SK-N-SH (cell line): ENCODE data around the gene MCCC2. TPM values are rescaled to one million over a fixed set of nuclear protein-coding genes. Genes with fewer than 3 reads are reported as not detected.

Experiments
- CTCF ChIA-PET: fragments of 300-600, 350-600 bp; formaldehyde crosslinking; extraction: SDS; loops from one replicate; lab custom pipeline; 2021; lab: Yijun Ruan, JAX
- POLR2A ChIA-PET: fragments of 350-600 bp; sonication (Branson Sonifier 250); formaldehyde crosslinking; extraction: SDS; loops from one replicate; lab custom pipeline; 2020; ENCODE audit warnings: antibody characterized with exemption, inconsistent platforms; lab: Yijun Ruan, JAX
- DNase-seq: peaks from one replicate; pipeline ENCODE4 v3.0.0; 2012
- H2AFZ ChIP-seq: fragments of 200-600 bp; sonication (generic); 2 replicates; pipeline ENCODE4 v1.8.1; 2016; ENCODE audit warnings: antibody characterized with exemption, mild to moderate bottlenecking, low read depth
- H3F3A ChIP-seq: fragments of 200-600 bp; sonication (generic); replicated peaks from 2 replicates; pipeline ENCODE3; 2016; ENCODE audit warnings: antibody characterized with exemption, mild to moderate bottlenecking; ENCODE audit not compliant: insufficient read depth
- H3K27ac ChIP-seq, 2 experiments: fragments of 200-500 bp in 1 of 2; fragments of 200-600 bp in 1 of 2; sonication (Bioruptor generic) in 1 of 2; sonication (generic), shearing (Covaris generic) in 1 of 2; 2 replicates each; pipeline versions ENCODE4 v1.5.1 to v1.6.1; 2014 to 2016; ENCODE audit warnings: low read depth in 2 of 2, inconsistent platforms in 1 of 2, low read length in 1 of 2, mild to moderate bottlenecking in 1 of 2, mixed read lengths in 1 of 2
- H3K27me3 ChIP-seq: fragments of 200-600 bp; sonication (generic), shearing (Covaris generic); 2 replicates; pipeline ENCODE4 v1.6.1; 2016; ENCODE audit warnings: mixed run types; ENCODE audit not compliant: insufficient read depth
- H3K36me3 ChIP-seq, 2 experiments: fragments of 200-500 bp in 1 of 2; fragments of 200-600 bp in 1 of 2; sonication (Bioruptor generic) in 1 of 2; sonication (generic) in 1 of 2; replicated peaks in 1 of 2; 2 replicates each; pipeline versions ENCODE3 to v1.5.1; 2014 to 2016; ENCODE audit warnings: low read length in 1 of 2, mild to moderate bottlenecking in 1 of 2; ENCODE audit not compliant: insufficient read depth in 2 of 2, control insufficient read depth in 1 of 2
- H3K4me1 ChIP-seq, 2 experiments: fragments of 200-500 bp in 1 of 2; fragments of 200-600 bp in 1 of 2; sonication (Bioruptor generic) in 1 of 2; sonication (generic), shearing (Covaris generic) in 1 of 2; 2 replicates each; pipeline versions ENCODE4 v1.5.1 to v1.6.1; 2014 to 2016; ENCODE audit warnings: low read depth in 1 of 2, low read length in 1 of 2, mixed run types in 1 of 2; ENCODE audit not compliant: insufficient read depth in 2 of 2, control insufficient read depth in 1 of 2
- H3K4me2 ChIP-seq: fragments of 200-600 bp; sonication (generic), shearing (Covaris generic); 2 replicates; pipeline ENCODE4 v1.6.1; 2017; ENCODE audit warnings: mixed run types
- H3K4me3 ChIP-seq, 2 experiments: fragments of 200-500 bp in 1 of 2; fragments of 200-600 bp in 1 of 2; sonication (Bioruptor generic) in 1 of 2; sonication (generic), shearing (Covaris generic) in 1 of 2; 2 replicates each; pipeline versions ENCODE4 v1.5.1 to v1.8.1; 2014 to 2016; ENCODE audit warnings: low read depth in 2 of 2, inconsistent platforms in 1 of 2, low read length in 1 of 2, mild to moderate bottlenecking in 1 of 2, mixed read lengths in 1 of 2, moderate library complexity in 1 of 2
- H3K79me2 ChIP-seq: fragments of 200-600 bp; sonication (generic); 2 replicates; pipeline ENCODE4 v1.8.1; 2017; ENCODE audit warnings: mild to moderate bottlenecking; ENCODE audit not compliant: insufficient read depth
- H3K9ac ChIP-seq: fragments of 200-600 bp; sonication (generic); 2 replicates; pipeline ENCODE4 v1.6.1; 2017; ENCODE audit warnings: mixed run types
- H3K9me2 ChIP-seq: fragments of 200-600 bp; sonication (generic); 2 replicates; pipeline ENCODE4 v1.6.1; 2017; ENCODE audit warnings: mixed run types
- H3K9me3 ChIP-seq: fragments of 200-600 bp; sonication (generic); 2 replicates; pipeline ENCODE4 v1.6.1; 2017; ENCODE audit warnings: mixed run types, mild to moderate bottlenecking, moderate library complexity
- H4K20me1 ChIP-seq: fragments of 200-600 bp; sonication (generic); 2 replicates; pipeline ENCODE4 v1.6.1; 2017; ENCODE audit warnings: mild to moderate bottlenecking, mixed run types; ENCODE audit not compliant: insufficient read depth
- CHD2 ChIP-seq: fragments of 150-350 bp; IDR thresholded peaks from 2 replicates; pipeline ENCODE4 v1.6.1; 2018; ENCODE audit warnings: low read length; ENCODE audit not compliant: partially characterized antibody
- CTCF ChIP-seq: fragments of 200-600 bp; sonication (generic); IDR thresholded peaks from 2 replicates; pipeline ENCODE4 v1.6.1; 2017; ENCODE audit warnings: antibody characterized with exemption, mild to moderate bottlenecking, moderate library complexity
- ELF1 ChIP-seq: IDR thresholded peaks from 2 replicates; pipeline ENCODE4 v1.4.0; 2012
- EP300 ChIP-seq, 2 experiments: IDR thresholded peaks; 2 replicates each; pipeline versions ENCODE4 v1.4.0 to v1.6.1; 2012; ENCODE audit warnings: borderline replicate concordance in 1 of 2, low read depth in 1 of 2, low read length in 1 of 2
- EZH2phosphoT487 ChIP-seq: fragments of 200-600 bp; sonication (generic); IDR thresholded peaks from 2 replicates; pipeline ENCODE4 v1.6.1; 2017; ENCODE audit warnings: low read depth, mixed run types, mild to moderate bottlenecking, antibody characterized with exemption, moderate library complexity, borderline replicate concordance
- FOSL2 ChIP-seq: IDR thresholded peaks from 2 replicates; pipeline ENCODE4 v1.4.0; 2012; ENCODE audit warnings: low read depth, mild to moderate bottlenecking, moderate library complexity, borderline replicate concordance
- FOXJ3 ChIP-seq: sonication (generic); formaldehyde crosslinking; IDR thresholded peaks from 2 replicates; pipeline ENCODE4 v1.5.1; 2020; ENCODE audit warnings: mild to moderate bottlenecking, missing genetic modification reagents
- FOXM1 ChIP-seq: IDR thresholded peaks from 2 replicates; pipeline ENCODE4 v1.4.0; 2012; ENCODE audit warnings: low read depth, mild to moderate bottlenecking
- GABPA ChIP-seq: IDR thresholded peaks from 2 replicates; pipeline ENCODE4 v1.4.0; 2012; ENCODE audit warnings: low read depth, mild to moderate bottlenecking
- GATA2 ChIP-seq: sonication (generic); formaldehyde crosslinking; IDR thresholded peaks from 2 replicates; pipeline ENCODE4 v1.5.0; 2020; ENCODE audit warnings: mild to moderate bottlenecking, missing genetic modification reagents
- NFIC ChIP-seq: IDR thresholded peaks from 2 replicates; pipeline ENCODE4 v1.4.0; 2012; ENCODE audit warnings: borderline replicate concordance
- NRF1 ChIP-seq: IDR thresholded peaks from 2 replicates; pipeline ENCODE4 v1.6.1; 2012; ENCODE audit warnings: low read depth, mild to moderate bottlenecking, low read length
- RCOR1 ChIP-seq: fragments of 150-350 bp; IDR thresholded peaks from 2 replicates; pipeline ENCODE4 v1.6.1; 2017; ENCODE audit warnings: antibody characterized with exemption, low read length
- REST ChIP-seq: IDR thresholded peaks from 2 replicates; pipeline ENCODE4 v1.6.1; 2012; ENCODE audit warnings: mild to moderate bottlenecking, low read depth, low read length, moderate library complexity
- RFX5 ChIP-seq: IDR thresholded peaks from 2 replicates; pipeline ENCODE4 v1.6.1; 2012; ENCODE audit warnings: mild to moderate bottlenecking, improper control_type of control experiment, low read length
- SMC3 ChIP-seq: IDR thresholded peaks from 2 replicates; pipeline ENCODE4 v1.6.1; 2012; ENCODE audit warnings: low read depth, low read length, improper control_type of control experiment
- TEAD4 ChIP-seq: IDR thresholded peaks from 2 replicates; pipeline ENCODE4 v1.4.0; 2012; ENCODE audit warnings: mild to moderate bottlenecking, borderline replicate concordance; ENCODE audit not compliant: insufficient read depth
- USF1 ChIP-seq: IDR thresholded peaks from 2 replicates; pipeline ENCODE4 v1.4.0; 2012; ENCODE audit warnings: low read depth, borderline replicate concordance
- WGBS: methylation state at CpG from one replicate; pipeline ENCODE4 v1.1.6; 2017; ENCODE audit warnings: low lambda C conversion rate; 5-methylcytosine and 5-hydroxymethylcytosine counted together
- polyA plus RNA-seq, 3 experiments: library from polyadenylated mRNA; depleted of rRNA; stranded (reverse); fragments of >200 nt; gene quantifications; 2 replicates each; pipeline ENCODE4 v1.2.3, GENCODE V29; 2012

Gene MCCC2
- polyA plus RNA-seq, 1 of the 3 experiments (the other 2 are of a cell fraction): 33.6 TPM

- peak overlapping the region; percentile 88 for H3K9ac ChIP-seq
- peaks cover 16% of the 10 kb centered on the region for H3F3A ChIP-seq
- peak overlapping the region; percentile 92 for H2AFZ ChIP-seq
- CTCF ChIA-PET: interaction anchor here (0.5 to 1.9 kb wide), 3 partner anchors 13 to 1675 kb away, joined by 3 to 7 read pairs (median 4); no protein-coding TSS in a partner anchor
- TF ChIP-seq TEAD4: no peak
- TF ChIP-seq GABPA: no peak
- peak; percentile 16; the same call in 1 of the 2 replicates for TF ChIP-seq CTCF
- no peak for TF ChIP-seq CHD2
- TF ChIP-seq NFIC: no peak
- peaks cover 54% of the 10 kb centered on the region for H3K79me2 ChIP-seq
- WGBS: 81% methylated on average over 16 of the region's 19 CpGs
- peaks cover 6 to 8% of the 10 kb centered on the region in 2 experiments; a peak in 2 of 4 replicates for H3K4me1 ChIP-seq
- POLR2A ChIA-PET: interaction anchor here (1.0 kb wide), 1 partner anchor 732 kb away, joined by 4 read pairs; the partner anchor contains the start of genes MRPS27 and PTCD2
- peak overlapping the region; percentile 75 for H3K4me2 ChIP-seq
- no peaks in the 10 kb centered on the region for H4K20me1 ChIP-seq
- DNase-seq: peak; percentile 21
- H3K36me3 ChIP-seq: no peaks in the 10 kb centered on the region
- no peaks in the 10 kb centered on the region for H3K9me3 ChIP-seq
- H3K27me3 ChIP-seq: no peaks in the 10 kb centered on the region
- peak overlapping the region; percentile 72 to 74 for H3K4me3 ChIP-seq
- no peaks in the 10 kb centered on the region for H3K9me2 ChIP-seq
- H3K27ac ChIP-seq: peak overlapping the region; percentile 76 to 84
Measured at GRCh38 chr5:71587766-71588532, 809 bp downstream of the MCCC2 start.

- H3K9me2 ChIP-seq: no peaks in the 10 kb centered on the region
- no peaks in the 10 kb centered on the region for H4K20me1 ChIP-seq
- 96% methylated on average over 2 of the region's 2 CpGs for WGBS
- no peaks in the 10 kb centered on the region for H3K9me3 ChIP-seq
- no peaks in the 10 kb centered on the region for H3K36me3 ChIP-seq
- no peak for DNase-seq
- H3K9ac ChIP-seq: no peak overlapping the region
- ChIA-PET POLR2A (no interaction called here), CTCF (interaction anchor here (1.9 kb wide), 1 partner anchor 13 kb away, joined by 7 read pairs; no protein-coding TSS in a partner anchor)
- peak overlapping the region in 1 of 2 experiments; percentile 2; a peak in 1 of 4 replicates for H3K4me3 ChIP-seq
- peaks cover 16% of the 10 kb centered on the region for H3F3A ChIP-seq
- H3K79me2 ChIP-seq: peaks cover 57% of the 10 kb centered on the region
- H3K4me1 ChIP-seq: peaks cover 6 to 8% of the 10 kb centered on the region in 2 experiments; a peak in 2 of 4 replicates
- H3K4me2 ChIP-seq: peak overlapping the region; percentile 75
- no peaks in the 10 kb centered on the region for H3K27me3 ChIP-seq
- H3K27ac ChIP-seq: no peak overlapping the region
- no peak overlapping the region; the same call in 1 of the 2 replicates for H2AFZ ChIP-seq
- TF ChIP-seq GATA2 (CRISPR knock-in tag) (no peak), EZH2phosphoT487 (no peak), FOXM1 (no peak), FOXJ3 (CRISPR knock-in tag) (no peak), SMC3 (no peak), USF1 (no peak), ELF1 (no peak), CHD2 (no peak), EP300 (IDR thresholded peaks at IDR 0.05; ENCODE audit: borderline replicate concordance in 1 of 2, low read depth in 1 of 2, low read length in 1 of 2) (no peak), FOSL2 (no peak), CTCF (no peak), RFX5 (no peak), RCOR1 (no peak), NRF1 (no peak), REST (no peak)
Measured at GRCh38 chr5:71588533-71588885, 1.4 kb downstream of the MCCC2 start.
